ENCODE data around the gene PPBP. TPM values are rescaled to one million over a fixed set of nuclear protein-coding genes. Genes with fewer than 3 reads are reported as not detected.

The PPBP gene, protein sequence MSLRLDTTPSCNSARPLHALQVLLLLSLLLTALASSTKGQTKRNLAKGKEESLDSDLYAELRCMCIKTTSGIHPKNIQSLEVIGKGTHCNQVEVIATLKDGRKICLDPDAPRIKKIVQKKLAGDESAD
- total RNA-seq (2022; extraction: Qiagen RNA extraction; ENCODE audit: low read depth): 0.18 TPM in 1 of 5 replicates, not detected in the others

DNA sequence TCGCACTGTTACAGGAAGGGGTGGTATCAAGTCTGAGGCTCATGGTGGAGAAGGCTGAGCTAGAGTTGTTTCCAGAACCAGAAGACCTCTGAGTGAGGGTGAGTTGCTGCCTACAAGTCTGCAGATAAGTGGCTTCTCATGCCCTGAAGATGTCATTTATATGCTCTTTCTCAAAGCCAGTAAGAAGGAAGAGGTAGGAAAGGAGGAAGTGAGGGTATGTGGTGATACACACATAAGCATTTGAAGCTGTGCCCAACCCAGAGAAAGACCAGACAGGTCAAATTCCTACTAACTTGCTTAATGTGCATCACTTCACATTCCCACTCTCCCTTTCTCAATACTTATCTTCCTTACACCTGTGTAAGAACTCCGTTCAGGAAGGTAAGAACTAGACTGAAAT is at the start of gene PPBP:
Gene PPBP, minus strand, starts transcription at position 130 of the 400 bp plus-strand sequence. Its CDS starts 87 bp downstream, at position 43.

DNA sequence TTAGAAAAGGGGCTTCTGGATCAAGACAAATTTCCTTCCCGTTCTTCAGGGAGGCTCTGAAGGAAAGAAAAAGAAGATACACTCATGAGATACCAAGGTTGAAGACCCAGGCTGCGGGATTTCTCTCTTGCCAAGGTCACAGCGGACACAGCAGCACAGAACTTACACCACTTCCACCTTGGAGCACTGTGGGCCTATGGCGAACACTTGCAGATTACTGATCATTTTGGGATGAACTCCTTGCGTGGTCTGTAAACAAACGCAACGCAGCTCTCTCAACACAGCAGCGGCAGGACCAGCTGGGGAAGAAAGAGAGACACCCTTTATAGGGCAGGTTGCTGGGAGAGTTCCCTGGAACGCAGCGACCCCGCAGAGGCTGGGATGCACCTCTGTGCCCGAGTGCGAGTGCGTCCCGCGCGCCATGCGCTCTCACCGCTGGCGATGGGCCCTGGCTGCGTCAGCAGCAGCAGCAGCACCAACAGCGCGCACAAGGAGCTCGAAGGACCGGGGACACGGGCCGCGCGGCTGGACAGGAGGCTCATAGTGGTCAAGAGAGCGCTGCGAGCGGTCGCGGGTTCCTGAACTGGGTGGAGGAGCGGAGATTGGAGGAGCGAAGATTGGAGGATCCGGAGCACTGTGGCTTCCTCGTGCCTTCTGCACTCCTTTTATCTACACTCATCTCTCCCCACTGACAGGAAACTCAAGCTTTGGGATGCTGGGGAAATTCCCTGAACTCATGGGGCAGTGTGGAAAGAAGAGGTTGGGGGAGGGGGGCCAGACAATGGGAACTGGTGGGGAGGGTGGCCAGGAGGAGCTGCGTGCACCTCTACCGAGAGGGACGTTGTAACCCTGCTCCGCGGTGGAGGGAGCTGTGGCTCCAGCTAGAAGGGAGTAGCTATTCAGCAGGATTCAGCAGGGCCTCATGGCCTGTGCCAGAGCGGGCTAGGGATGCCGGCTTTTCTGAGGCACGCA is 10.3 kb upstream of the PPBP start, which contains the start of gene CXCL5:
Gene CXCL5, minus strand, starts transcription at position 638 of the 972 bp plus-strand sequence. Its CDS starts 96 bp downstream, at position 542.

Other genes with a start within 250 kb of the PPBP start
- 8.0 to 21.7 TPM (median 10.2 TPM) in 5 replicates for gene CXCL8, start 247.6 kb downstream of the PPBP start, total RNA-seq (2022; extraction: Qiagen RNA extraction; ENCODE audit: low read depth)
- gene CXCL6, start 151.5 kb downstream of the PPBP start, total RNA-seq (2022; extraction: Qiagen RNA extraction; ENCODE audit: low read depth): not detected in 5 replicates
- not detected in 5 replicates for gene PF4V1, start 134.9 kb downstream of the PPBP start, total RNA-seq (2022; extraction: Qiagen RNA extraction; ENCODE audit: low read depth)
- 11.7 to 16.3 TPM (median 14.8 TPM) in 5 replicates for gene CXCL1, start 118.8 kb downstream of the PPBP start, total RNA-seq (2022; extraction: Qiagen RNA extraction; ENCODE audit: low read depth)
- gene PF4, start 6.2 kb downstream of the PPBP start, total RNA-seq (2022; extraction: Qiagen RNA extraction; ENCODE audit: low read depth): 0.39 to 1.8 TPM (median 0.50 TPM) in 5 replicates
- 50.1 to 60.7 TPM (median 56.4 TPM) in 5 replicates for gene CXCL5, start 10.5 kb upstream of the PPBP start, total RNA-seq (2022; extraction: Qiagen RNA extraction; ENCODE audit: low read depth)
- 5.1 to 7.5 TPM (median 6.5 TPM) in 5 replicates for gene CXCL3, start 50.5 kb upstream of the PPBP start, total RNA-seq (2022; extraction: Qiagen RNA extraction; ENCODE audit: low read depth)
- gene CXCL2, start 111.0 kb upstream of the PPBP start, total RNA-seq (2022; extraction: Qiagen RNA extraction; ENCODE audit: low read depth): 15.0 to 17.9 TPM (median 15.6 TPM) in 5 replicates
- gene MTHFD2L, start 169.9 kb upstream of the PPBP start, total RNA-seq (2022; extraction: Qiagen RNA extraction; ENCODE audit: low read depth): 8.5 to 13.6 TPM (median 10.5 TPM) in 5 replicates